GM18517 (cell line): ENCODE results near the gene EXOSC3.
"Not testable (repeated sequence)": the region's sequence is repeated elsewhere in the genome, so short reads cannot be mapped to it uniquely, and the experiment has no call there.

ENCODE experiments used
- ATAC-seq: cut with Tn5 transposase; IDR thresholded peaks from one replicate; pipeline ENCODE4 v1.9.1; 2021; ENCODE audit warnings: mild to moderate bottlenecking, moderate library complexity; ENCODE audit not compliant: unreplicated experiment

The EXOSC3 gene

DNA sequence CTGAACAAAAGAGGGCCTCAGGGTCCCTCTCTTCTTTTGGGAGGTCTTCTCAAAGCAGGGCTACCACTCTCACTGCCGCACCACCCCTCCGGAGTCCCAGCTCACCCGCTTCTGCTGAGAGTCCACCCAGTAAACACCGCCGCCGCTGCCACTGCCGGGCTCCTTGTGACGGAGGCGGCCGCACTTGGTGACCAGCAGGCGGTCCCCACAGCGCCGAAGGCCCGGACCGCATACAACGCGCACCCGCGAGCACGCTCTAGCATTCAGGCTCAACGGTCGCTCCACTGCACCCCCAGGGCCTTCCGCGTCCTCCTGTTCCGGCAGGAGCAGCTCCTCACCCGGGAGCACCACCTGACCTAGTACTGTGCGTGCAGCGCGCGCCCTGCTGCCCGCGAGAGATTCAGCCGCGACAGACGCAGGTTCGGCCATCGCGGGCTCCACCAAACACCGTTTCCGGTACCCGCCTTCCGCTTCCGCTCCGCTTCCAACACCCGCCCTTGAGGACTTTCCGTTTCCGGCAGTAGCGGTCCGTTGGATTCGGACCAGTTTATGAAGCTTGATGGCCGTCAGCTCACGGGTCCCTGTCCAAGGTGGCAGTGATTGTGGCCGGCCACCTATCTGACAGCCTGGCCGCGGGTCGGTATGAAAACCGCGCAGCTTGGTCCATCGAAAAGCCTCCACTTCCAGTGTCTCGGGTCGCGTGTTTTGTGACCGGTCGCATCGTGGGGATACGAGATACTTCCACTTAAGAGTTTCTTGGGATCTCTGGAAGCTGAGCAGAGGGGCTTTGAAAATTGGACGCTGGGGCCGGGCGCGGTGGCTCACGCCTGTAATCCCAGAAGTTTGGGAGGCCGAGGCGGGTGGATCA is at the start of gene EXOSC3:
TSS of gene EXOSC3 (minus strand) at position 449 of the 868 bp plus-strand sequence. CDS start at position 429, 20 bp downstream.
- ATAC-seq, result peak; percentile 92

DNA sequence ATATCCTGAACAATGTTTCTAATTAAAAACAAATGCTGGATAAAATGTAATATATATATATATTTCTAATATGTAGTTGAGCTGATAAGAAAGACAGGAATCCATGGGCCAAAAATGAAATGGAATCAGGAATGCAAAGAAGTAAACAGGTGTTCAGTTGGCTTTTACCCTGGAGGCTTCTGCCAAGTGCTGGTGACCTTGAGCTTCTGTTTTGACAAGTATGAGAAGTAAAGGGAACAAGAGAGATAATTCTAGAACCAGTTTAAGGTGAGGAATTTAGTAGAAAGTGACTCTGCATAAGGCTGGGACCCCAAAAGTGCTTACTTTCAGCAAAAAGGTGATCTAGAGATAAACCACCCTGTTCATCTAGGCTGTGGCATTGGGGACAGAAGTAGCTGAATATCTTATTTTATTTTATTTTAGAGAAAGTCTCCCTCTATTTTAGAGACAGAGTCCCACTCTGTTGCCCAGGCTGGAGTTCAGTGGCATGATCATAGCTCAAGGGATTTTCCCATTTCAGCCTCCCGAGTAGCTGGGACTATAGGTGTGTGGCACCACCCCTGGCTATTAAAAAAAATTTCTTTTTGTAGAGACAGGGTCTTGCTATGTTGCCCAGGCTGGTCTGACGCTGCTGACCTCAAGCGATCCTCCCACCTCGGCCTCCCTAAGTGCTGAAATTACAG is 42.8 kb upstream of the EXOSC3 start:
- ATAC-seq, result no peak

DNA sequence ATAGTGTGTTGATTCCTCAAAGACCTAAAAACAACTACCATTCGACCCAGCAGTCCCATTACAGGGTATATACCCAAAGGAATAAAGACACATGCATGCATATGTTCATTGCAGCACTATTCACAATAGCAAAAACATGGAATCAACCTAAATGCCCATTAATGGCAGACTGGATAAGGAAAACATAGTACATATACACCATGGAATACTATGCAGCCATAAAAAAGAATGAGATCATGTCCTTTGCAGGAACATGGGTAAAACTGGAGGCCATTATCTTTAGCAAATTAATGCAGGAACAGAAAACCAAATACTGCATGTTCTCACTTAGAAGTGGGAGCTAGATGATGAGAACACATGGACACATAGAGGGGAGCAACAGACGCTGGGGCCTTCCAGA is 40.3 kb upstream of the EXOSC3 start:
- not testable (repeated sequence) for ATAC-seq

DNA sequence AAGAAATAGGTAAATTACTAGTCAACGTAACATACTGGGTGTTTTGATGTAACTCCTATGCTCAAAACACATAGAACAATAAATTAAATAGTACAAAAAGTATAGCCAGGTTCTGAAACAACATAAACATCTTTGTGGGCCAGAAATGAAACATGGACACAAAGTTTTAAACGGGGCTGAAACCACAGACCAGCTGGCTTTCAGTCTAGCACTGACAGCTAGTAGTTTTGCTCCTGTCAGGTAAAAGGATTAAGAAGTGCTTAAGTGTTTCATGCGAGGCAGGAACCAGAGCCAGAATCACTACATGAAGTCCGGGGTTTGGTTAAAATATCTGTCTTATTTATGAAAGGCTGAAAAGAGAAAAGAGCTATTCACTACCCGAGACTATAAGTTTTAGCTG is 35.3 kb upstream of the EXOSC3 start:
- ATAC-seq, result no peak

DNA sequence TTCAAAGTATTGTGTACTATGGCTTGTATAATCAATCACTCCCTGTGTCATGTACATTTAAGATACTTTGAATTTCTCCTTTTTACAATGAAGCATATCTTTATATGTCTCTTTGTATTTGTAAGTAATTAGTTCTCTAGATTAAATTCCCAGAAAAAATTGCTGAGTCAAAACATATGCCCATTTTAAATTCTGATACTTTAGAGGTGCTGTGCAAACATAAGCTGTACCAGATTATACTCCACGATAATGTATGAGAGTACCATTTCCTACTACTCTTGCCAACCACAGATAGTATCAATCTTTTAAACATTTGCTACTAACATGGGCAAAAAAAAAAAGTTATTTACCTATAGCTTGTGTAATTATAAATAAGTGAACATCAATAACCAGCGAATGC is 34.0 kb upstream of the EXOSC3 start:
- ATAC-seq, result no peak

DNA sequence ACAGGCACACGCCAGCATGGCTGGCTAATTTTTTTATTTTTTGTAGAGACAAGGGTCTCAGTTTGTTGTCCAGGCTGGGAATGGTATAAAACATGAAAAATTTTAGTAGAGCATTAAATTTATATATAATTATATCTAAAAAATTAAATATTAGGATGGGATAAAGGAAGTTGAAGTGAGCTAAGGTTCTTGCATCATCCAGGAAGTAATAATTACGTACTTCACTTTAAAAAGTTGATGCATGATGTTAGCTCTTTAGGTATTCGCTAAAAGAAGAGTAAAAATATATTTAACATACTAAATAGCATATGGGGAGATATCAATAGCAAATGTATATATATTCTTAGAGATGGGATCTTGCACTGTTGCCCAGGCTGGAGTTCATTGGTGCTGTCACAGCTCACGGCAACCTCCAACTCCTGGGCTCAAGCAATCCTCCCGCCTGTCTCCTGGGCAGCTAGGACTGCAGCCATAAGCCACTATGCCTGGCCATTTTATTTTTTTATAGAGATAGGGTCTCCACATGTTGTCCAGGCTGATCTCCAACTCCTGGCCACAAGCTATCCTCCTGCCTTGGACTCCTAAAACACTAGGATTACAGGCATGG is 28.0 kb upstream of the EXOSC3 start:
- no peak for ATAC-seq

DNA sequence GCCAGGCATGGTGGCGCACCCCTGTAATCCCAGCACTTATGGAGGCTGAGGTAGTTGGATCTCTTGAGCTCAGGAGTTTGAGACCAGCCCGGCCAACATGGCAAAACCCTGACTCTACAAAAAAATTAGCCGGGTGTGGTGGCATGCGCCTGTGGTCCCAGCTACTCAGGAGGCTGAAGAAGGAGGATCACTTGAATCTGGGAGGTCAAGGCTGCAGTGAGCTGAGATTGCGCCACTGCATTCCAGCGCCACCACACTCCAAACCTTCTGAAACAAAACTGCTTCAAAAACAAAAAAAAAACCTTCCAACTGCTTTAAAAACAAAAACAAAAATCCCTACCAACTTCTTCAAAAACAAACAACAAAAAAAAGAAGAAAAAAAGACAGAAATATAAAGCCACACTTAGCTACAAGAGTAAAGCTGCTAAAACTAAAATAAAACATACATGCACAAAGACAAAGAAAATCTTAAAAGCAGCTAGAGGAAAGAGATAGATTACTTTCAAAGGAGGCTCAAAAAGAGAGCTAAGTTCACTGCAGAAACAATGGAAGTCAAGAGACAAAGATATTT is 27.1 kb upstream of the EXOSC3 start:
- ATAC-seq, result no peak

DNA sequence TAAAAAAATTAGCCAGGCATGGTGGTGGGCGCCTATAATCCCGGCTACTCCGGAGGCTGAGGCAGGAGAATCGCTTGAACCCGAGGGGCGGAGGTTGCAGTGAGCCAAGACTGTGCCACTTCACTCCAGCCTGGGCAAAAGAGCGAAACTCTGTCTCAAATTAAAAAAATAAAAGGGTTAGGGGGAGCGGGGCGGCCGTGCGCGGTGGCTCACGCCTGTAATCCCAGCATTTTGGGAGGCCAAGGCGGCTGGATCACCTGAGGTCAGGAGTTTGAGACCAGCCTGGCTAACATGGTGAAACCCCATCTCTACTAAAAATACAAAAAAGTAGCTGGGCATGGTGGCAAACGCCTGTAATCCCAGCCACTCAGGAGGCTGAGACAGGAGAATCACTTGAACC is 24.8 kb upstream of the EXOSC3 start:
- not testable (repeated sequence) for ATAC-seq

DNA sequence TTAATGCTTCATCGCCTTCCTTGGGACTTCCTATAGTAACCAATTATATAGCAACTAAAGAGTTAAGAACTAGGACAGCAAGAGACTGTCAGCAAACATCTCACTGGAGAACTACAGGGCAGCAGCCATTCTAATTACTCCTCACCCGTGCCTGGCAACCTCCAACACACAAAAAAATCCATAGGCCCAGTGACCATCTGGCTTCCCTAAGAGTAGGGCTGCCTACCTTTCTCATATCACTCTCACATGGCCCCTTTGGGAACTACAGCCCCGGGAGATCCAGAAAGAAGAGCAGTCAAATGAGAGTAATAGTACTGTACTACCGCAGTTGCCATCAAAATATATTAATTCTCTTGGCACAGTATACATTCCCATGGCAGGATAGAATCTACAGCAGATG is 21.4 kb upstream of the EXOSC3 start:
- no peak for ATAC-seq

DNA sequence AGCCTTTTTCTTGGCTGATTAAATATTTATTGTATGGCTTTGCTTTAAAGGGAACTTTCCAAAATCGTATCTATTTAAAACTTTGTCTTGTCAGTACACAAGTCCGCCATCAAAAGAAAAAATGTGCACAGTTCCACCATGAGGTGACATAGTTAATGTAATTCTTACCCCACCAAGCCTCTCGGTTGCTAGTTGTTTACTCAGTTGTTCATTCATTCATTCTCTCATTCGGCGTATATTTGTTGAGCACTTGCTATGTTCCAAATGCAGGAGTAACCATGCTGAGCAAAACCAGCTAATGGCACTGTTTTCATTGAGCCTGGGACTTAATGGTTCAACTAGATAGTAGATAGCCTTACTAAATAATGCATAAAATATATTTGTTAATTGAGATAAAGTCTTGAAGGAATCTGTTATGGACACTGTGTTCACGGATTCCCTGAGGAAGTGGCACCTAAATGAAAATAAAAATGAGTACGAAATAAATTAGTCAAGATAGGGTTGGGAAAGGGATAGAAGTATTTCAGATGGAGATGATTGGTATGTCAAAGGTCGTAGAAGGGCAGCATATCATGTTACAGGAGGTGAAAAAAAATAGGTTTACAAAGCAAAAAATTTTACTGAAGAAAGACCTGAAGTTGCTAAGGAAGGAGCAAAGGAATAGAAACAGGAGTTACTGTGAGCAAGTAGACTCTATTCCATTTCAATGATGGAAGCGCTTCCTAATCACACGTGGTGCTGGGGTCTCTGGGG is 17.3 kb upstream of the EXOSC3 start:
- ATAC-seq, result no peak

DNA sequence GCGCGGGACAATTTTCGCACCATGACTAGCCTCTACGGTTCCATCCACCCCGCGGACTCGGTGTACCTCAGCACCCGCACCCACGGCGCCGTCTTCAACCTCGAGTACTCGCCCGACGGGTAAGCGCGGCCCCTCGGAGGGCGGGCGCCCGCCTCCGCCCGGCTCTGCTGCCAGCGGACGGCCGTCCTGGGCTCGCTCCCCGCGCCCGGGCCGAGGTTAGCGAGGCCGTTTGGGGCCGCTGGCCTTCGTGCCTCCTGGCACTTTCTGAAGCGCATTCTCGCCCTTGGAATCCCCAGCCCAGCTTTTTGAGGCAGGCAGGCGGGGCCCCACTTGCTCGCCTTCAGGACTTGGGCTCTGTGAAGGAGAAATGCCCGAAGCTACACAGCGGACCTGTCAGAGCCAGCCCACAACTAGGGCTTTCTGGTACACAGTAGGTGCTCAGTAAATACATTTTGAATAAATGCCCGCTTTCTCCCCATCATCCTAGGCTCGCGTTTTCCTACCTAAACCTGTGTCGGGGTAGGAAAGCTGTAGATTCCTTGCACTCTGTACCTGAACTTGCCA is 16.5 kb upstream of the EXOSC3 start:
- peak; percentile 24 for ATAC-seq

DNA sequence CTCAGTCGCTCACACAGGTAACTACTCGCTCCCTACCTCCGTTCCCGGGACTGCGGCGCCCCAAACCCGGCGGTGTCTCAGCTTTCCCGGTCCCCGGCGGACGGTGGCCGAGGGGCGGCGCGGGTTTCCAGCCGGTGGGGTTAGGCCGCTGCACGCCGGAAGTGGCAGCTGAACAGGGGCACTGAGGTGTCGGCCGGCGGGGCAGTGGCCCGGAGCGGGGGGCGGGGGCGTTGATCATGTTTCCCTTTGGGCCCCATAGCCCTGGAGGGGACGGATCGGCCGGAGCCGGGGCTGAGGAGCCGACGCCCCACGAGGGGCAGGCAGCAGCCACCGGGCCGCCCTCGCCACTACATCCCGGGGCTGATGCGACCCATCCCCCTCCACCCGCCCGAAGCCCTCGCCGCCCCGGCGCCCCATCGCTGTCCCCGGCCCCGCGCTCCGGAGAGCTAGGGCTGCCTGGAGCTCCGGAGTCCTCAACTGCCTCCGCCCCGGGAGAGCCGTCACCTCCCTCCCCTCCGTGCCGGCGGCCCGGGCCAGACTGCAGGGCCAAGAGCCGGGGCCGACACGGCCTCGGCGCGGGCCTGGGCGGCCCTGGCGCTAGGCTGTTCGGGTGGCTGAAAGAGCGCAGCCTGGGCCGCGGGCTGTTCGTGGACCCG is 15.9 kb upstream of the EXOSC3 start, which contains the start of gene DCAF10:
TSS of gene DCAF10 (plus strand) at position 167 of the 656 bp plus-strand sequence. CDS start at position 237, 70 bp downstream.
- peak; percentile 69 for ATAC-seq

DNA sequence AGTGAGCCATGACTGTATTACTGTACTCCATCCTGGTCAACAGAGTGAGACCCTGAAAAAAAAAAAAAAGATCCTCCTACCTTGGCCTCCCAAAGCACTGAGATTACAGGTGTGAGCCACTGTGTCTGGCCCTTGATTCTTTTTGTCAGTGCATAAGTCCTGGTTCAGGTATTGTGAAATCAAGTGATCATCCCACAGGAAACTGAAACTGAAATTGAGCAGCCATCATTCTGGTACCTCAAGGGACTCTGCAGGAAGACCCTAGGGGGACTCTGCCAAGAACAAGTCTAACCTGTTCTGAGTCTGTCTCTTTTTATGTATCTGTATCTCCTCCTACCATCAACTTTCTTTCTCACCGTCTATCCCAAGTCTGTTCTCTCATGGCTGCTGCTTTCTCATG is 13.8 kb upstream of the EXOSC3 start:
- ATAC-seq, result no peak

DNA sequence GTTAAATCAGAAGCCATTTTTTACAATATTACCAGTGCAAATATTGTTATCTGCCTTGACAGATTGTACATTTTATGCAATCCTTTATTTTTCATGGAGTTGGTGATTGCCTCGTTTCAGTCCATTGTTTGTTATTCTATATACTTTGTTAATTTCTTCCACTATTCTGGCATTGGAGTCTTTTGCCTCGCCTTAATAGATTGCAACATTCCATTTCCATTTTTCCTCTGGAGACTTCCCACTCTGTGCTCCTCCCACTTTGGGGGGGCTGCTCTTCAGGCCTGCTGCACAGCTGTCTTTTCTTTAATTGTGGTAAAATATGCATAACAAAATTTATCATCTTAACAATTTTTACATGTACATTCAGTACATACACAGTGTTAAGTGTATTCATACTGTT is 11.4 kb upstream of the EXOSC3 start:
- ATAC-seq, result no peak

DNA sequence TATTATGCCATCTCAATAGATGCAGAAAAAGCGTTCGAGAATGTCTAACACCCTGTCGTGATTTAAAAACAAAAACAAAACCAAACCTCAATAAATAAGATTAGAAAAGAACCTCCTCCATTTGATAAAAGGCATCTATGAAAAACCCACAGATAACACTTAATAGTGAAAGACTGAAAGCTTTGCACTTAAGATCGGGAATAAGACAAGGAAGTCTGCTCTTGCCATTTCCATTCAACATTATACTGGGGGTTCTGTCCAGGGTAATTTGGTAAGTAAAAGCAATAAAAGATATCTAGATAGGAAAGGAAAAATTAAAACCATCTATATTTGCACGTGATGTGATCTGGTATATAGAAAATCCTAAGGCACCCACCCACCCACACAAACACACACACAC is 7.3 kb upstream of the EXOSC3 start:
- no peak for ATAC-seq

DNA sequence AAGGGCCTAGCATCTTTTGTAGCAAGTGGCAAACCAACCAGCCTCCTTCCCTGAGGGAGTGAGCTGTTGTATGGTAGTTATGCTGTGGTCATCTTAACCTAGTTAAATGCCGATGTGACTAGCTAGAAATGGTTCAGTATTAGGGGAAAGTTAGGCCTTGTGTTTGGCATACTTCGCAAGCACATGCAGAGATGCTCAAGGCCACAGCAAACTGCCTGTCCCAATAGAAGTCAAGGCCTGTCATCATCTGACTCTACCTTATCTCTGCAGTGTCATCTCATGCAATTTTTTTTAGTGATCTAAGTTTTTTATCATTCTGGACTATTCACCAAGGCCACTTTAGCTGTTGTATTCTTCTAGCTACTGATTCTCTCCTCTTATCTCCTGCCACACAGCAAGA is 5.2 kb upstream of the EXOSC3 start:
- ATAC-seq, result no peak

DNA sequence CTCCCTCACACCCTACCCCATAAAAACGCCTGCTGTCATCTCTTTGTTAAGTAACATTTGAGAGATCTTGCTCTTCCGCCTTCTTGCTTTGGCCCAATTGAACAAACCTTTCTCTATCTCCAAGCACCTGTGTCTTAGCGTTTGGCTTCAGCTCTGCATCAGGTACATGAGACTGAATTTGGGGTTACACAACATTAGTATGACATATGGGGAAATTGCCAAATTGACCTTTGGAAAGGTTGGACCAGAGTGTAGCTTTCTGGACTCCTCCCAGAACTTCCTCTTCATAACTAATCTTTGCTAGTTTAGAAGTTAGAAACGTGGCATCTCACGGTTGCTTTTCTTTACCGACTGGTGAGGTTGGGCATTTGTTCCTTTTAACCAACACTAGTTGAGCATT is 3.5 kb upstream of the EXOSC3 start:
- ATAC-seq, result no peak

DNA sequence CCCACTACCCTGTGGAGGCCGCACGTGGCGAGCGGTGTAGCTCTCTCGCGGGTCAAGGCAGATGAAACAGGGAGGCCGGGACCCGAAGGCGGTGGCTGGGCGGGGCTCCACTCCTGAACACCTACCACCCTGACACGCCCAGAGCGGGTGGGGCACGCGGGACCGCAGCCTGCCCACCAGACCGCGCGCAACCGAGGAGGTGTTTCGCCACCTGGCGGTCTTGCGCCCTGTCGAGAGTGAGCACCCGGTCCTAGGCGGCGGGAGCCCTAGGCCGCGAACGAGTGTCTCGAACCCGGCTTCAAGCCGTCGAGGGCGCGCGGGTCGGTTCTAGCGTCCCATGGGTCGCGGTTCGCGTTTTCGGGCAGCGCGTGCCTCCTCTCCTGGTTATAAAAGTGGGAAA is 2.2 kb upstream of the EXOSC3 start:
- ATAC-seq, result no peak

DNA sequence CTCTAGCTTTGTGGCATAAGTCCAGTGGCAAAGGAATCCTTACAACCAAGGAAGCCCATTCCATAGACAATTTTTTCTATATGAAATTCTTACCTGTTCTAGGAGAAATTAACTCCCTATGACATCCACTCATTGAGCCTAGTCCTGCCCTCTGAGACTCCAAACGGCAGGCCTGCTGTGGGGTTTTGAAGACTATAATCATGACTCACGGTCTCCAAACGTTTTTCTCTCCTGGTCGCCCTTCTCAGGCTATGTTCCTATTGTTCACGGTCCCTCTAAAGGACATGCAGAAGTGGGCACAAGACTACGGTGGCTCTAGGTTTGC is 611 bp downstream of the EXOSC3 start:
- ATAC-seq, result no peak

DNA sequence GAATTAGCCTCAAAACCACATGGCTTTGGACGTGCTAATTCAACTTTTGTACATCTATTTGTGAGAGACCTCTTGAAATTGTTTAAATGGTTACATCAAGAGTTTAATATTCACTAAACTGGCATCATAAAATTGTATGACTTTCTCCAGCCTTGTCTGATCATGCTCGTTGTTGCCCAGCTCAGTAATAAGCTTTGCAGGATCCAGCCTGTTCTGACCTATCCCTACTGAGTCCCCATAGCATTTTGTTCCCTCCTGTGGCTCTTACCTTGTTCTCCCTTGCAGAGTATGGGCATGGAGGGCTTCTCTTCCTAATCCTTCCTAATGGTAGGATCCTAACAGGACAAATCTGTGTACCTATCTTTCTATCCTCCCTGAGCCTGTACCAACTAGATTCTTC is 6.3 kb downstream of the EXOSC3 start:
- ATAC-seq, result no peak
